Epithelial cell of prostate (primary cell): Measurements from ENCODE around the gene TMEM272.

Source experiments
- DNase-seq: peaks from one replicate; pipeline ENCODE4 v3.0.0-alpha.2; 2011; ENCODE audit warnings: low read depth, low spot score
- H3K27ac ChIP-seq: fragments of 450-650 bp; 2 replicates; pipeline ENCODE4 v1.5.1; 2017; ENCODE audit warnings: mild to moderate bottlenecking

TMEM272 gene

GRCh38 chr13:51856027-51856736 lies 11.2 kb upstream of the TMEM272 start:
- peak; percentile 43 for DNase-seq
- H3K27ac ChIP-seq, result no peak overlapping the region

- DNase-seq, result no peak
- H3K27ac ChIP-seq, result no peak overlapping the region
Measured at GRCh38 chr13:51849145-51850101, 4.4 kb upstream of the TMEM272 start.

GRCh38 chr13:51848674-51849073 lies 3.7 kb upstream of the TMEM272 start:
- no peak overlapping the region for H3K27ac ChIP-seq
- no peak for DNase-seq

GRCh38 chr13:51846756-51847155 lies 1.8 kb upstream of the TMEM272 start:
- H3K27ac ChIP-seq, result no peak overlapping the region
- DNase-seq, result no peak

GRCh38 chr13:51845574-51846318 lies 769 bp upstream of the TMEM272 start:
- no peak for DNase-seq
- no peak overlapping the region for H3K27ac ChIP-seq

- no peak for DNase-seq
Measured at GRCh38 chr13:51843529-51843928, 1.4 kb downstream of the TMEM272 start.

GRCh38 chr13:51841732-51842131 lies 3.2 kb downstream of the TMEM272 start:
- DNase-seq, result no peak
- no peak overlapping the region for H3K27ac ChIP-seq

More at GRCh38 chr13:51843529-51843928, 1.4 kb downstream of the TMEM272 start:
- H3K27ac ChIP-seq, result no peak overlapping the region

GRCh38 chr13:51840917-51841316 lies 4.1 kb downstream of the TMEM272 start:
- no peak overlapping the region for H3K27ac ChIP-seq
- no peak for DNase-seq

- no peak overlapping the region for H3K27ac ChIP-seq
- no peak for DNase-seq
Measured at GRCh38 chr13:51839711-51840540, 5.1 kb downstream of the TMEM272 start.

- DNase-seq, result no peak
- no peak overlapping the region for H3K27ac ChIP-seq
Measured at GRCh38 chr13:51838240-51838846, 6.6 kb downstream of the TMEM272 start.

GRCh38 chr13:51837016-51837415 lies 8.0 kb downstream of the TMEM272 start:
- H3K27ac ChIP-seq, result no peak overlapping the region
- no peak for DNase-seq

- DNase-seq, result no peak
Measured at GRCh38 chr13:51834581-51835171, 10.3 kb downstream of the TMEM272 start.

GRCh38 chr13:51833980-51834379 lies 11.0 kb downstream of the TMEM272 start:
- H3K27ac ChIP-seq, result no peak overlapping the region
- DNase-seq, result no peak

More at GRCh38 chr13:51834581-51835171, 10.3 kb downstream of the TMEM272 start:
- H3K27ac ChIP-seq, result no peak overlapping the region

GRCh38 chr13:51832471-51833152 lies 12.4 kb downstream of the TMEM272 start:
- H3K27ac ChIP-seq, result no peak overlapping the region
- DNase-seq, result no peak

- no peak for DNase-seq
- no peak overlapping the region for H3K27ac ChIP-seq
Measured at GRCh38 chr13:51831519-51831918, 13.5 kb downstream of the TMEM272 start.

- DNase-seq, result no peak
- H3K27ac ChIP-seq, result no peak overlapping the region
Measured at GRCh38 chr13:51829568-51829899, 15.4 kb downstream of the TMEM272 start.

GRCh38 chr13:51828730-51829567 lies 16.0 kb downstream of the TMEM272 start:
- H3K27ac ChIP-seq, result no peak overlapping the region

GRCh38 chr13:51827254-51827653 lies 17.7 kb downstream of the TMEM272 start:
- DNase-seq, result no peak
- H3K27ac ChIP-seq, result no peak overlapping the region

More at GRCh38 chr13:51828730-51829567, 16.0 kb downstream of the TMEM272 start:
- no peak for DNase-seq
